HepG2 (cell line): ENCODE data around the gene SFTA2.

Experiments
- CTCF ChIP-seq: sonication (generic); formaldehyde crosslinking; IDR thresholded peaks from 2 replicates; pipeline ENCODE4 v1.5.0; 2020; ENCODE audit warnings: mild to moderate bottlenecking, missing genetic modification reagents, moderate library complexity
- TFDP1 ChIP-seq: IDR thresholded peaks from 2 replicates; pipeline ENCODE4 v1.6.1; 2016; ENCODE audit warnings: missing compliant biosample characterization, missing genetic modification reagents, borderline replicate concordance
- YEATS4 ChIP-seq: sonication (generic); formaldehyde crosslinking; IDR thresholded peaks from 2 replicates; pipeline ENCODE4 v1.4.0; 2020; ENCODE audit warnings: missing genetic modification reagents, borderline replicate concordance
- ZNF652 ChIP-seq: IDR thresholded peaks from 2 replicates; pipeline ENCODE4 v1.6.1; 2016; ENCODE audit warnings: low read depth, borderline replicate concordance

GRCh38 chr6:30898750-30899360, 33.1 kb downstream of the SFTA2 start:
- no peak for TF ChIP-seq ZNF652 (CRISPR knock-in tag)
- TF ChIP-seq YEATS4 = no peak
- TF ChIP-seq CTCF (CRISPR knock-in tag) = no peak
- TF ChIP-seq TFDP1 = no peak
